ENCODE results near the gene CD300A.

The CD300A gene

GRCh38 chr17:74466111-74466827 lies at the start of gene CD300A:
CD300A (plus strand) TSS chr17:74466634; CDS start chr17:74466704, 70 bp downstream.
- peak; percentile 57 to 77 for DNase-seq

GRCh38 chr17:74417178-74418045 lies 49.0 kb upstream of the CD300A start:
- DNase-seq: peak; percentile 4

DNA sequence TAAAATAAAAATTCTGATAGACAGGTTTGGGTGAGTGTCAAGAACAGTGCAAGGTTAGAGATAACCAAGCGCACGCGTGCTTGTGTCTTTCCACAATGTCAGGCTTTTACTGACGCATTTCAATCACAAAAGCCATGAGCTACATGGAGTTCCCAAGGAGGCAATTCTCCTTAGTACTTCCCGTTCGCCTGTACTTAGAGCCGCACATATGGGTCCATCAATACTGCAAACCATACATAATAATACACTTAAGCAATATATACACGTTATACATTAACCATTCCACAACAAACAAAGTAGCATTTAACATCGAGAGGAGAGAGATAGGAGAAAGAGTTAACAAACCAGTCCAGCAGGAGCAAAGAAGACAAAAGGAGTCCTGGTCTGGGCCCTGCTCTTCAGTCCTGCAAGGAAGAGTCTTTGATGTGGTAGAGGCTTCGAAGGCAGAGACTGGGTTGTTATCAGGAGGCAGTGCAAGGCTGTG lies 46.5 kb upstream of the CD300A start:
- no peak for DNase-seq

GRCh38 chr17:74424117-74424516 lies 42.3 kb upstream of the CD300A start:
- no peak for DNase-seq

- no peak for DNase-seq
These were observed 41.8 kb upstream of the CD300A start for GRCh38 chr17:74424657-74425056.

DNA sequence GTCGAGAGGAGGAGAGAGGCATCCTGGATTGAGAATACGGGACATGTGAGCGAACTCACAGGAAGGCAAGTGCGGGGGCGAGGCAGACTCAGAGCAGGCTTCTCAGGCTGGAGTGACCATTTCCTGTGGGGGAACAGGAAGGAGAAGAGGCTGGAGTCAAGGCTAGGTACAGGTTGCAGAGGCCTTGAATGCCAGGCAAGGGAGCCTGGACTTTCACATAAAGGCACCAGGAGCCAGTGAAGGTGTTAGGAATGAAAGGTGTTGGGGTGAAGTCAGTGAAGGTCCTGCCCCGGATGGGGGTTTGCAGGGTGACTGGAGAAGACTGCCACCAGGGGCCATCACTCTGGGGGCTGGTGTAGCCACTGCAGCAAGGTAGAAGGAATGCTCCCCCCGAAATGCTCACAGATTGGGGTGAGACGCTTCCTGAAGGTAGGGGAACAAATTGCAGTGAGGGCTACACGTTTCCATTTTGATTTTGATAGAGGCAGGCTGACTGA lies 39.8 kb upstream of the CD300A start:
- DNase-seq: no peak

DNA sequence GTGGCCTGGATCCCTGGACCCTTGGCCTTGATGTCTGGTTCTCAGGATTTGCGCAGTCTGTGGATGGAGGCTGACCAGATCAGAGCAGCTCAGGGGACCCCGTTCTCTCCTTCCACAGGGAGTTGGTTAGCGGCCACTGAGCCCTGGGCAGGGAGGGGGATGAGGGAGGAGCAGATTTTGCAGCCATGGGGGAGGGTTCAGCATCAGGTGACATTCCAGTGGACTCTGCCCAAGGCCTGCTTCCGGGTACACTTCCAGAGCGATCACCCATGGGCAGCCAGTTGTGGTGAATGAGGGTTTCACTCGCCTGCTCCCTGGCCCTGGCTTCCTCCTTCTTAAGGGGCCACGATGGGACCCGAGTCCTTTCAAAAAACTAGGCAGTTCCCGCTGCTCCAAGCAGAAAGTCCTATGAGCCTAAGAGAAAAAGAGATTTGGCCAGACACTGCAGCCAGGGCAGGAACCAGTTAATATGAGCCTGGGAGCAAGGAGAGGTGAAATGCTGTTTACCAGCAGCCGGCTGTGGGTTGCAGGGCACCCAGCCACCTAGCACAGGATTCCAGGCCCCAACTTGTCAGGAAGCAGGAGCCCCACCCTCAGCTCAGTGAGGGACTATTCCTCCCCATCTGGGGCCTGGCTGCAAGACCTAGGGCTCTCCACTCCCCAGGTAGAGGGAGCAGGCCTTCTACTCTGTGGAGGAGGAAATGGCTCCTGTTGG lies 39.2 kb upstream of the CD300A start:
- DNase-seq: no peak

DNA sequence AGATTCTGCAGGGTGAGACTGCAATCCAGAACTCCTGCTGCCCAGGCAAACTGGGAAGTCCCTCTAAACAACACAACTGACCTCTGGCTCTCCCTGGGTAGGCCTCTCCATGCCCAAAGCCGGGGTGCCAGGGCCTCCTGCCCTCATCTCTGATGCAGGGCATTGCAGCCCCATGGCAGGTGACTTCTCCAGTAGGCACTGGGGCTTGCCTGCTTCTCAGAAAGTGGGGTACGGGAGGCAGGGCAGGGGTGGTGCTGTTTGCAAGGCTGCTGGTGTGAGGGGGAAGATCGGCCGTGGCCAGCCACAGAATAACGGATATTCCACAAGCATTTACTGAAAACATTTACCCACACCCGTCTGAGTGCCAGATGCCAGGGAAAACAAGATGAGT lies 38.7 kb upstream of the CD300A start:
- DNase-seq: no peak

- no peak for DNase-seq
These were observed 36.6 kb upstream of the CD300A start for GRCh38 chr17:74429604-74430384.

DNA sequence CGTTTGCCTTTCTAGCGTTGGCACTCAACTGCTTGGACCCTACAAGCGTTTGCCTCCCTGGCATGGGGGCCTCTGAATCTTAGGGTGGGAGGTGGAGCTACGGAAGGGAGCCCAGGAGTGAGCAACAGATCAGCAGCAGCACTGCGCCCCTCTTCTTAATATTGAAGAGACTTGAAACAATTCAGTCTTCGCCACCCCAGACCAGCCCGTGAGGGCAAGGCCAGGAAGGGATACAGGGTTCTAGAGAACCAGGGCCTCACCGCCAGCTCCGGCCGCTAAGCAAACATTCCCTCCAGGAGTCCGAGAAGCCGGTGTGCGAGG lies 36.1 kb upstream of the CD300A start:
- peak in 1 of 2 donors; percentile 13 for DNase-seq

- peak in 1 of 2 donors; percentile 57 for DNase-seq
These were observed 35.5 kb upstream of the CD300A start for GRCh38 chr17:74430706-74431567.

DNA sequence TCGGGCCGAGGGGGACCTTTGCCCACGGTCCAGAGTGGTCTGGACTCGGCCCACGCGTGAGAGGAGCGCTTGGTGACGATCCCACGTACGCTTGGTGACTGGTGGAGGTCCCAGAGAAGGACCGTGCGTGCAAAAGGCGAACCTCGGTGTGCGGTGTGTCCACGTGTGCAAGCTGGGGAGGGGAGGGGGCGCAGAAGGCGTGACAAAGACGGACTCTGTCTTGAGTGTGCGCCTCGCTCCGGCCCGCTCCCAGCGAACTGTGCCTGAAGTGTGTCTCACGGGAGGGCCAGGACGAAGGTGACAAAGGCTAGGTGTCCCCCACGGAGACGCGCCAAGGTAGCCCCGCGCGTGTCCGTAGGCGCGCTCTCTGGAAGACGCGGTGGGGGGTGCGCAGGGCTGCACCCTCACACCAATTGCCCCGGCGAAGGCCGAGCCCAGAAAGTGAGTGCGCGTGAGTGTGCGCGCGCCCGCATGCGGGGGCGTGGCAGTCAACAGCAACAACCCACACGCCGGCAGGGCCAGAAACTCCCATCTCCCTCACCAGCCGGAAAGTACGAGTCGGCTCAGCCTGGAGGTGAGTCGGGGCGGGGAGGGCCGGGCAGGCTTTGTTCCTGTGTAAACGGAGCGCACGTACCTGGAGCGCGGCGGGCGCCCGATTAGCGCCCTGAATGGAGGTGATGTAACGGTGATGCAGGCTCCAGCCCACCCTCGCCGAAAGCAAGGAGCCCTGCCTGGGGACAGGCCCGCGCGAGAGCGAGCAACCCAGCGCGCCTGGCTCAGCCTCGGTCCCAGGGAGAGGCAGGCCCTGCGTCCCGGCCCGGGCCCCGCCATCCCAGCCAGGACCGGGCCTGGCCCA lies 34.6 kb upstream of the CD300A start, which contains the start of gene GPRC5C:
GPRC5C (plus strand) TSS at position 521 of the 856 bp plus-strand sequence. CDS start 7,689 bp downstream, outside the sequence.
- DNase-seq: peak; percentile 4 to 42

GRCh38 chr17:74432424-74432690 lies 34.1 kb upstream of the CD300A start:
- DNase-seq: no peak

DNA sequence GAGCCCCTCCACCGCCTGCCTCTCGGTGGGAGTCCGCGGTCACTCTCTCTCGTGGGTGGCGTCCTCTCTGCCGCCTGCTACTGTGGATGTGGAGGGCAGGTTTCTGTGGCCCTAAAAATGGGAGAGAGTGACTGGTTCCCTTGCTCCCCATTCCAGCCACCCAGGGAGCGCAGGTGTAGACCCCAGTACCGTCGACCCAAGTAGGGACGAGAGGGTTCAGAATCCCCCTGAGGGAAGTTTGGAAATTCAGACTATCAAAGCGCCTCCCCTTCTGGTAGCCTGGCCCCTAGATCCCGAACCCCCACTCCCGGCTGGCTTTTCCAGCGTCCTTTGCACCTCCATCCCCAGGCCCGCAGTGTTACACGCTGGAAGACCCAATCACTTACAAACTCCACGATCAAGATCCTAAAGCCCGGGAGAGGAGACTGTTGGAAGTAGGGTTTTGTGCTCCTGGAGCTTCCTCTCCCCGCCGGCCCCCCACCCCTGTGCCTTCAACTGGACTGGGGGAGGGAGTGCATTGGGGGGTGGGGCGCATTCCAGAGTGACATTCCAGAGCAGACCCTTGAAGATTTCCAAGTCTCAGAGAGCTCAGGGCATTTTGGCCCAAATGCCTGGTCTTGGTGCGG lies 33.6 kb upstream of the CD300A start:
- no peak for DNase-seq

GRCh38 chr17:74433421-74434121 lies 32.9 kb upstream of the CD300A start:
- DNase-seq: no peak

DNA sequence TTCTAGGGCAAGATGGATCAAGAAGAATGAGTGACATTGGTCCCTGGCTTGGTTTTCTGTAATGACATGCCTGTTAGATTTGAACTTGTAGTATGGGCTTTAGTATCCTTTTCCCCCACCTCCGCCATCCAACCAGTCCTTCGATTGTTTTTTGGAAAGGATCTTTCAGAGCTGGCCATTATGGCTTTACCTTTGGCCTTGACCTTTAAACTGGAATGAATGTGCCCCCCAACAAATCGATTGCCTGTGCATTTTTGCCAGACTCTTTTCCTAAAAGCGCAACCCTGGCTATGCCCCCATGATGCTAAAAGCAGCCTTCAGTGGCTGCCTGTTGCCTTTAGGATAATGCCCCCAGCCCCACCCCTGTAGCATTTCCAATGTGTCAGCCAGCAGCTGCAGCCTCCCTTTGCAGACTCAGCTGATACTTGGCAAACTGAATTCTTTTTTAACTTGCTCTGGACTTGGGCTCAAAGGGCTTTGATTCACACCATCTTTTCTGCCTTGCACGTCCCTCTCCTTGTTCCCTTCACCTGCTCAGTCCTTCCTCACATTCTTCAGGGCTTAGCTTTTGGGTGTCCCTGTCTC lies 30.6 kb upstream of the CD300A start:
- DNase-seq: no peak

DNA sequence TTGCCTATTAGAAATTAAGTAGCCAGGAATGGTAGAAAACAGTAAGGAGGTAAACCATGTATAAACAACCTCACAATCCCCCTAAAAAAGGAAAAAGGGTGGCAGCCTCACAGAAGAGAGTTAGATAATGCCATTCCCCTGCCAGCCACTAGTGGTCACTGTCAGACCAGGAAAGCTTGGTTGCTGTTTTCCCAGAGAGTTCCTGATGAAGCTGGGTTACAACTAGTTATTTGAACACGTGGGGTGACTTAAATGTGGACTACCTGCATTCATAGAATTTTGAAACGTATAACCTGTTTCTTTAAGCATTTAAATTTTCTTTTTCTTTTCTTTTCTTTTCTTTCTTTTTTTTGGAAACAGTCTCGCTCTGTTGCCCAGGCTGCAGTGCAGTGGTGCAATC lies 28.7 kb upstream of the CD300A start:
- DNase-seq: peak in 1 of 2 donors; percentile 28

GRCh38 chr17:74439691-74440567 lies 26.5 kb upstream of the CD300A start:
- DNase-seq: no peak

All from bone marrow (tissue), 2 donors.